ENCODE results near the gene PHLDA1. TPM values are rescaled to one million over a fixed set of nuclear protein-coding genes. Genes with fewer than 3 reads are reported as not detected.
"Not testable (repeated sequence)": the region's sequence is repeated elsewhere in the genome, so short reads cannot be mapped to it uniquely, and the experiment has no call there.

The PHLDA1 gene
- total RNA-seq, 1 experiment from 2014 or later = 46.2 TPM

GRCh38 chr12:75986001-75986746 lies 45.4 kb downstream of the PHLDA1 start:
- peaks cover 13% of the 10 kb centered on the region for H3K36me3 Mint-ChIP-seq (ENCODE audit: insufficient read depth, unreplicated experiment)
- intact Hi-C loops (cut with micrococcal nuclease; ENCODE audit: unreplicated experiment) = no loop called here
- H3K27me3 ChIP-seq (replicated peaks; ENCODE audit: control insufficient read depth, insufficient read depth, low read length) = no peaks in the 10 kb centered on the region
- H3K4me3 Mint-ChIP-seq (ENCODE audit: unreplicated experiment) = peak overlapping the region; percentile 35
- H3K4me1 Mint-ChIP-seq (ENCODE audit: low read depth, unreplicated experiment) = peaks cover 50% of the 10 kb centered on the region
- H3K4me3 ChIP-seq (ENCODE audit: low read depth, low read length) = no peak overlapping the region
- DNase-seq = peak in 1 of 2 experiments; percentile 32
- H3K4me1 ChIP-seq = peaks cover 73% of the 10 kb centered on the region
- no peaks in the 10 kb centered on the region for H3K36me3 ChIP-seq (ENCODE audit: control insufficient read depth, insufficient read depth, low read length)
- no peak for TF ChIP-seq CTCF (IDR thresholded peaks at IDR 0.05; ENCODE audit: insufficient read depth in 1 of 2, low read depth in 1 of 2, low read length in 1 of 2, severe bottlenecking in 1 of 2, unreplicated experiment in 1 of 2)
- POLR2A ChIA-PET = interaction anchor here (0.6 kb wide), 1 partner anchor 363 kb away, joined by 3 read pairs; no protein-coding TSS in a partner anchor
- no peaks in the 10 kb centered on the region; the same call in 1 of the 2 replicates for H3K9me3 ChIP-seq
- H3K9me3 Mint-ChIP-seq (ENCODE audit: unreplicated experiment) = no peaks in the 10 kb centered on the region
- no peaks in the 10 kb centered on the region for H3K27me3 Mint-ChIP-seq (ENCODE audit: insufficient read depth, unreplicated experiment)
- BruUV-seq (replicated peaks) = no TSS peak
- CTCF ChIA-PET = no interaction called here
- H3K27ac Mint-ChIP-seq (ENCODE audit: unreplicated experiment) = peak overlapping the region; percentile 83

- Mint-ChIP-seq H3K27me3 (ENCODE audit: insufficient read depth, unreplicated experiment) (no peaks in the 10 kb centered on the region), H3K27ac (ENCODE audit: unreplicated experiment) (peak overlapping the region; percentile 83), H3K9me3 (ENCODE audit: unreplicated experiment) (no peaks in the 10 kb centered on the region), H3K4me1 (ENCODE audit: low read depth, unreplicated experiment) (peaks cover 50% of the 10 kb centered on the region), H3K36me3 (ENCODE audit: insufficient read depth, unreplicated experiment) (peaks cover 11% of the 10 kb centered on the region), H3K4me3 (ENCODE audit: unreplicated experiment) (peak overlapping the region; percentile 35)
- POLR2A ChIA-PET = no interaction called here
- DNase-seq = no peak
- Histone ChIP-seq H3K36me3 (ENCODE audit: control insufficient read depth, insufficient read depth, low read length) (no peaks in the 10 kb centered on the region), H3K9me3 (no peaks in the 10 kb centered on the region; the same call in 1 of the 2 replicates), H3K4me1 (peaks cover 73% of the 10 kb centered on the region), H3K4me3 (ENCODE audit: low read depth, low read length) (no peak overlapping the region), H3K27me3 (replicated peaks; ENCODE audit: control insufficient read depth, insufficient read depth, low read length) (no peaks in the 10 kb centered on the region)
- CTCF ChIA-PET = no interaction called here
- TSS peak; percentile 59 for BruUV-seq (replicated peaks)
- intact Hi-C loops (cut with micrococcal nuclease; ENCODE audit: unreplicated experiment) = no loop called here
- no peak for TF ChIP-seq CTCF (IDR thresholded peaks at IDR 0.05; ENCODE audit: insufficient read depth in 1 of 2, low read depth in 1 of 2, low read length in 1 of 2, severe bottlenecking in 1 of 2, unreplicated experiment in 1 of 2)
Measured at GRCh38 chr12:75985566-75985965, 46.0 kb downstream of the PHLDA1 start.

GRCh38 chr12:75984577-75985182 lies 46.9 kb downstream of the PHLDA1 start:
- ChIA-PET CTCF (no interaction called here), POLR2A (no interaction called here)
- no peak overlapping the region for H3K4me3 ChIP-seq (ENCODE audit: low read depth, low read length)
- H3K4me3 Mint-ChIP-seq (ENCODE audit: unreplicated experiment) = peak overlapping the region; percentile 24
- peak overlapping the region; percentile 83 for H3K27ac Mint-ChIP-seq (ENCODE audit: unreplicated experiment)
- H3K9me3 Mint-ChIP-seq (ENCODE audit: unreplicated experiment) = no peaks in the 10 kb centered on the region
- no peaks in the 10 kb centered on the region; the same call in 1 of the 2 replicates for H3K9me3 ChIP-seq
- peaks cover 6% of the 10 kb centered on the region for H3K36me3 Mint-ChIP-seq (ENCODE audit: insufficient read depth, unreplicated experiment)
- no TSS peak for BruUV-seq (replicated peaks)
- no peak for TF ChIP-seq CTCF (IDR thresholded peaks at IDR 0.05; ENCODE audit: insufficient read depth in 1 of 2, low read depth in 1 of 2, low read length in 1 of 2, severe bottlenecking in 1 of 2, unreplicated experiment in 1 of 2)
- H3K4me1 ChIP-seq = peaks cover 77% of the 10 kb centered on the region
- no peaks in the 10 kb centered on the region for H3K27me3 Mint-ChIP-seq (ENCODE audit: insufficient read depth, unreplicated experiment)
- no peak for DNase-seq
- H3K27me3 ChIP-seq (replicated peaks; ENCODE audit: control insufficient read depth, insufficient read depth, low read length) = no peaks in the 10 kb centered on the region
- H3K36me3 ChIP-seq (ENCODE audit: control insufficient read depth, insufficient read depth, low read length) = no peaks in the 10 kb centered on the region
- intact Hi-C loops (cut with micrococcal nuclease; ENCODE audit: unreplicated experiment) = no loop called here
- H3K4me1 Mint-ChIP-seq (ENCODE audit: low read depth, unreplicated experiment) = peaks cover 47% of the 10 kb centered on the region

- peak overlapping the region; percentile 68 for H3K27ac Mint-ChIP-seq (ENCODE audit: unreplicated experiment)
- peak overlapping the region; percentile 42 for H3K4me3 Mint-ChIP-seq (ENCODE audit: unreplicated experiment)
- H3K9me3 ChIP-seq; intact Hi-C loops (cut with micrococcal nuclease; ENCODE audit: unreplicated experiment); H3K27me3 Mint-ChIP-seq (ENCODE audit: insufficient read depth, unreplicated experiment); H3K27me3 ChIP-seq (replicated peaks; ENCODE audit: control insufficient read depth, insufficient read depth, low read length); H3K36me3 Mint-ChIP-seq (ENCODE audit: insufficient read depth, unreplicated experiment); H3K4me3 ChIP-seq (ENCODE audit: low read depth, low read length); BruUV-seq (replicated peaks); POLR2A ChIA-PET; H3K9me3 Mint-ChIP-seq (ENCODE audit: unreplicated experiment); H3K36me3 ChIP-seq (ENCODE audit: control insufficient read depth, insufficient read depth, low read length): not testable (repeated sequence)
- peak; percentile 43 to 44 for DNase-seq
- H3K4me1 Mint-ChIP-seq (ENCODE audit: low read depth, unreplicated experiment) = peaks cover 46% of the 10 kb centered on the region
- CTCF ChIA-PET = interaction anchor here (0.6 kb wide), 1 partner anchor 24 kb away, joined by 3 read pairs; no protein-coding TSS in a partner anchor
- peaks cover 77% of the 10 kb centered on the region for H3K4me1 ChIP-seq
Measured at GRCh38 chr12:75983851-75984250, 47.7 kb downstream of the PHLDA1 start.
